Ishikawa (cell line): Measurements from ENCODE around the gene CBX5.

Experiments used
- CEBPB ChIP-seq: IDR thresholded peaks from 2 replicates; pipeline ENCODE4 v1.6.1; 2012
- CREB1 ChIP-seq: IDR thresholded peaks from 2 replicates; pipeline ENCODE4 v1.6.1; 2012; ENCODE audit warnings: low read depth
- EGR1 ChIP-seq: IDR thresholded peaks from 2 replicates; pipeline ENCODE4 v1.6.1; 2012
- EP300 ChIP-seq: IDR thresholded peaks from 2 replicates; pipeline ENCODE4 v1.6.1; 2012; ENCODE audit warnings: borderline replicate concordance
- FOXM1 ChIP-seq: IDR thresholded peaks from 2 replicates; pipeline ENCODE4 v1.6.1; 2012; ENCODE audit warnings: low read depth, borderline replicate concordance
- NFIC ChIP-seq: IDR thresholded peaks from 2 replicates; pipeline ENCODE4 v1.6.1; 2012
- RAD21 ChIP-seq: IDR thresholded peaks from 2 replicates; pipeline ENCODE4 v1.6.1; 2012; ENCODE audit warnings: low read depth
- TAF1 ChIP-seq: IDR thresholded peaks from 2 replicates; pipeline ENCODE4 v1.6.1; 2012; ENCODE audit warnings: low read depth, mild to moderate bottlenecking
- TCF12 ChIP-seq: IDR thresholded peaks from 2 replicates; pipeline ENCODE4 v1.6.1; 2012; ENCODE audit warnings: low read depth
- TEAD4 ChIP-seq: IDR thresholded peaks from 2 replicates; pipeline ENCODE4 v1.6.1; 2012
- YY1 ChIP-seq: IDR thresholded peaks from 2 replicates; pipeline ENCODE4 v1.6.1; 2012; ENCODE audit warnings: low read depth
- ZBTB7A ChIP-seq: IDR thresholded peaks from 2 replicates; pipeline ENCODE4 v1.6.1; 2012; ENCODE audit warnings: low read depth
- TF ChIP-seq, protein P1 (sequence below): IDR thresholded peaks from 2 replicates; pipeline ENCODE4 v1.6.1; 2012
- TF ChIP-seq, protein P2 (sequence below): IDR thresholded peaks from 2 replicates; pipeline ENCODE4 v1.6.1; 2012
- TF ChIP-seq, protein P3 (sequence below): IDR thresholded peaks from 2 replicates; pipeline ENCODE4 v1.6.1; 2012; ENCODE audit warnings: low read depth, mild to moderate bottlenecking

The CBX5 gene

DNA sequence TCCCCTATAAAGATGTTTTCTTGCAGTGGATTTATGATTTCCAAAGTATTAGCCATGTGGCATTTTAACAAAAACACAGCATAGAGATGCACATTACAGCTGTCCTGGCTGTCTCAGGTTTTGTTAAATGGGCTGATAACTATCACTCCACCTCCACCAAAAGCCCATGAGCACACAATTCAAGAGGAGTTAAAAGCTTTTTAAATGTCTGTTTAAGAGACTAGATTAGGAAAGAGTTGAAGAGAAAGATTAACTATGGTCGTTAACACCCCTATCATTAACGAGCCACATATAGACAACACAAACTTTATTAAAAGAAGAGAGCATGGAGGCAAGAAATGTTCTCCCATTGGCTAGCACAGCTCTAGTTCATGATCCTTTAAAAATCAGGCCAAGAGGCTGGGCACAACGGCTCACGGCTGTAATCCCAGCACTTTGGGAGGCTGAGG, 14.5 kb downstream of the CBX5 start:
- no peak for TF ChIP-seq TCF12
- TF ChIP-seq CREB1, result no peak

DNA sequence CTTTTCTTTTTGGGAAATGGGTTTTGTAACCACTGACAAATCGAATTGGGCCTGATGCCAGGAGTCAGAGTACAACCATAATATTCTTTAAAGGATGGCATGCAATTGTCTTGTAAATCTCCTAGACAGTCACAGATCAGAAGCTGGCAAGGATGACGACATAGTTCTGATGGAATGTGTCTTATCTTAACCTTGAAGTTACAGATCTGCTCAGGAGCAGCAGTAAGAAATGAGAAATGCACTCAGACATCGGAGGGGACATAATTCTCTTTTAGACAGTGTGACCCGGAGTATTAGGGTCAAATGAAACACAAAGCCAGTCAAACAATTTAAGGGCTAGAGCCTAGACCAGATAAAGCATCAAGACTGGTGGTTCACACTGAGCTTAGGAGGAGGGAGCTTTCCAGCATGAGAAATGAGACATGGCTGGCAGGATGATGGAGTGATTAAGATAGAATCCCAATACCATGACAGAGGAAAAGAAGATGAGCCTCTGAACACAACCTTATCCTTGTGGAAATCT, 17.5 kb downstream of the CBX5 start:
- peak; percentile 2; the same call in 1 of the 2 replicates for TF ChIP-seq CEBPB
- TF ChIP-seq, protein P1, sequence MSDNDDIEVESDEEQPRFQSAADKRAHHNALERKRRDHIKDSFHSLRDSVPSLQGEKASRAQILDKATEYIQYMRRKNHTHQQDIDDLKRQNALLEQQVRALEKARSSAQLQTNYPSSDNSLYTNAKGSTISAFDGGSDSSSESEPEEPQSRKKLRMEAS, result no peak
- TF ChIP-seq ZBTB7A, result no peak
- TF ChIP-seq EGR1, result no peak

DNA sequence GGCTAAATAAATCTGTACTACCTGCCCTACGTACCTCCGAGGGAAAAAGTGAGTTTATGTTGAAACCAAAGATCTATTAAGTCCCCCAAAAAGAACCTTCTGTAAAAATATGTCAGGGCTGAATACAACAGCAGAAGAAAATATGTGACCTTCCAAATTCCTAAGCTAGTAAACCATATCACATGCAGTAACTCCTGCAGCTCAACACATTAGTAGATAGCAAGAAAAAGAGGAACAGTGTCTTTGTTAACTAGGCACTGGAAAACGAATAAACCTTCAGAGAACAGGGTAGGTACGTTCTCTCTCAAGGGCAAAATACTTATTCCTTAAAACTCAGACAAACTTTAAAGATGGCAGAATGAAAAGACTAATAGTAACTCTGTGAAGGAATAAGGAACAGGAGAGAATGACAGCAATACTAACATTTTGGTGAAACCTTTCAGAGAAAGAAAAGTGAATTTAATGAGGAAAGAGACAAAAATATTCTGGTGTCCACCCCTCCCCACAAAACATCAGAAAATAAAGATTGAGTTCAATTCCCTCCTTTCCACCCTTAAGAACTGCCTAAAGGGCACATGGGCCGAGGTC, 18.0 kb downstream of the CBX5 start:
- no peak for TF ChIP-seq RAD21
- TF ChIP-seq, protein P2, sequence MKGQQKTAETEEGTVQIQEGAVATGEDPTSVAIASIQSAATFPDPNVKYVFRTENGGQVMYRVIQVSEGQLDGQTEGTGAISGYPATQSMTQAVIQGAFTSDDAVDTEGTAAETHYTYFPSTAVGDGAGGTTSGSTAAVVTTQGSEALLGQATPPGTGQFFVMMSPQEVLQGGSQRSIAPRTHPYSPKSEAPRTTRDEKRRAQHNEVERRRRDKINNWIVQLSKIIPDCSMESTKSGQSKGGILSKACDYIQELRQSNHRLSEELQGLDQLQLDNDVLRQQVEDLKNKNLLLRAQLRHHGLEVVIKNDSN, result no peak
- TF ChIP-seq EP300, result no peak
- no peak for TF ChIP-seq CEBPB
- TF ChIP-seq FOXM1, result no peak
- TF ChIP-seq YY1, result no peak
- TF ChIP-seq, protein P1, result no peak
- no peak for TF ChIP-seq CREB1
- TF ChIP-seq ZBTB7A, result no peak
- no peak for TF ChIP-seq TEAD4
- no peak for TF ChIP-seq TAF1
- TF ChIP-seq EGR1, result no peak
- TF ChIP-seq, protein P3, sequence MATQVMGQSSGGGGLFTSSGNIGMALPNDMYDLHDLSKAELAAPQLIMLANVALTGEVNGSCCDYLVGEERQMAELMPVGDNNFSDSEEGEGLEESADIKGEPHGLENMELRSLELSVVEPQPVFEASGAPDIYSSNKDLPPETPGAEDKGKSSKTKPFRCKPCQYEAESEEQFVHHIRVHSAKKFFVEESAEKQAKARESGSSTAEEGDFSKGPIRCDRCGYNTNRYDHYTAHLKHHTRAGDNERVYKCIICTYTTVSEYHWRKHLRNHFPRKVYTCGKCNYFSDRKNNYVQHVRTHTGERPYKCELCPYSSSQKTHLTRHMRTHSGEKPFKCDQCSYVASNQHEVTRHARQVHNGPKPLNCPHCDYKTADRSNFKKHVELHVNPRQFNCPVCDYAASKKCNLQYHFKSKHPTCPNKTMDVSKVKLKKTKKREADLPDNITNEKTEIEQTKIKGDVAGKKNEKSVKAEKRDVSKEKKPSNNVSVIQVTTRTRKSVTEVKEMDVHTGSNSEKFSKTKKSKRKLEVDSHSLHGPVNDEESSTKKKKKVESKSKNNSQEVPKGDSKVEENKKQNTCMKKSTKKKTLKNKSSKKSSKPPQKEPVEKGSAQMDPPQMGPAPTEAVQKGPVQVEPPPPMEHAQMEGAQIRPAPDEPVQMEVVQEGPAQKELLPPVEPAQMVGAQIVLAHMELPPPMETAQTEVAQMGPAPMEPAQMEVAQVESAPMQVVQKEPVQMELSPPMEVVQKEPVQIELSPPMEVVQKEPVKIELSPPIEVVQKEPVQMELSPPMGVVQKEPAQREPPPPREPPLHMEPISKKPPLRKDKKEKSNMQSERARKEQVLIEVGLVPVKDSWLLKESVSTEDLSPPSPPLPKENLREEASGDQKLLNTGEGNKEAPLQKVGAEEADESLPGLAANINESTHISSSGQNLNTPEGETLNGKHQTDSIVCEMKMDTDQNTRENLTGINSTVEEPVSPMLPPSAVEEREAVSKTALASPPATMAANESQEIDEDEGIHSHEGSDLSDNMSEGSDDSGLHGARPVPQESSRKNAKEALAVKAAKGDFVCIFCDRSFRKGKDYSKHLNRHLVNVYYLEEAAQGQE, result no peak
- TF ChIP-seq NFIC, result no peak
- no peak for TF ChIP-seq TCF12

DNA sequence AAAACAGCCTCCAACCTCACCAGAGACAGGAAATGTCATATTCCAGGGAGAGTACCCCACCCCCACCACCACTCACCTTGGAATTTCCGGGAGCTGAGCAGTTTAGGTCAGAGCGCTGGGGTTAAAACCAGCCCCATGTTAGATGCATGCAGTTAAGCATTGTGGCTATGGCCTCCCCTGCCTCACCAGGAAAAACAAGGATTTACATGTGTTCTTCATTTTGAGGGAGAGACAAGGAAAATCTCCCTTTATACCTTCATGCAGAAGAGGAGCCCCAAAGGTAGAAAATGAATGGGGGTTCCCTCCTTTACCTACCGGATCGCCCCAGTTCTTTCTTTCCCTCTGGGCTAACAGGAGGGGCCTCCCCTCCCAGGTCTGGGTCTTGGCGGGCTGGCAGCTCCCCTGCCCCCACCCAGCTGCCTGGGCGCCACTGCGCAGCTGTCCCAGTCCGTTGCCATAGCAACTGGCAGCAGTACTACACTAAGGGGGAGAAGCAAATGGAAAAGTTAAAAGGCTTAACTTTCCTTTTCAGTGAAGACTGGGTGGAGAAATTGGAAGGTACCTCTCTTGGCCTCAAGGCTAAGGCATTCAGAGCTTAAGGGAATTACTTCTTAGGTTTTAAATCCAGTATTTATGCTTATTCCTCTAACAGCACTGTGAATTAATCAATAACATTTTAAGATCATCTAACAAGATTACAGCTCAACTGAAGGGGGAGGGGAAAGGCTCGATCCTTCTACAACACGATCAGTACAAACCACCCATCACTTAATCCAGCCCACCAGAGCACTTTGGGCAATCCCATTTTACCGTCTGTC, 20.5 kb downstream of the CBX5 start:
- TF ChIP-seq EP300 (no peak), TEAD4 (peak; percentile 73), YY1 (peak; percentile 68), TCF12 (0 out of 2 replicates have a peak, but pooled peaks have one; percentile 12)
- TF ChIP-seq, protein P1, result peak; percentile 32; the same call in 1 of the 2 replicates

DNA sequence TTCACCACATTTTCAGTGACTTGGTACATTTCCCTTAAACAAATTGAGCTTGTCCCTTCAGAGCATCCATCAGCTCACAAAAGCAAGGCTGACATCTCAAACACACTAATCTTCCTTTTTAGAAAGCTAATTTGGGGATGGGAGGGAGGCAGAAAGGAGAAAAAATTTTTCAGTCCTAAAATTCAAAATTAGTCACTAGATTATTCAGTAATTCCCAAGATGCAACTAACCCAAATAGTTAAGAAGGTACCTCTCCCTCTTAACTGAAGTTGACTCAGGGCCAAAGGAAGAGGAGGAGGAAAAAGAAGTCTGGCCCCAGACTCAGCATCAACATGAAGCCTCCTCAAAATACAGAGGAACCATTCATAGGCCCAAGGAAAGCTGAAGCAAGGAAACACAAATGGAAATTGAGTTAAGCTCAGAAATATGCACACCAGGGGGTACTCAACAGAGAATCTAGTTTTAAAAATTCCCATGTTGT, 21.7 kb downstream of the CBX5 start:
- no peak for TF ChIP-seq EP300
- TF ChIP-seq YY1, result no peak
- TF ChIP-seq RAD21, result no peak
- no peak for TF ChIP-seq CREB1
- TF ChIP-seq TCF12, result no peak
- no peak for TF ChIP-seq TAF1
- TF ChIP-seq, protein P2, result no peak
- no peak for TF ChIP-seq NFIC
- no peak for TF ChIP-seq CEBPB
- TF ChIP-seq FOXM1, result no peak
- no peak for TF ChIP-seq TEAD4
- no peak for TF ChIP-seq ZBTB7A
- TF ChIP-seq, protein P1, result no peak
- TF ChIP-seq, protein P3, result no peak
- TF ChIP-seq EGR1, result no peak
